Neuronal stem cell (in vitro differentiated cells): Measurements from ENCODE around the gene DCTN1.

Experiments used
- DNase-seq: peaks from one replicate; pipeline ENCODE4 v3.0.0-alpha.2; 2013; ENCODE audit warnings: low spot score
- H2AFZ ChIP-seq: one replicate; pipeline ENCODE4 v1.6.1; 2013; ENCODE audit warnings: mild to moderate bottlenecking, low read length, inconsistent platforms
- H2AK5ac ChIP-seq: 2 replicates; pipeline ENCODE4 v1.6.1; 2013; ENCODE audit warnings: low read depth, mild to moderate bottlenecking, inconsistent platforms, low read length, moderate library complexity, mixed read lengths
- H2BK120ac ChIP-seq: 2 replicates; pipeline ENCODE4 v1.6.1; 2013; ENCODE audit warnings: low read depth, mild to moderate bottlenecking, inconsistent platforms, low read length, moderate library complexity, mixed read lengths
- H2BK12ac ChIP-seq: one replicate; pipeline ENCODE4 v1.6.1; 2013; ENCODE audit warnings: low read length, inconsistent platforms
- H2BK15ac ChIP-seq: 2 replicates; pipeline ENCODE4 v1.6.1; 2013; ENCODE audit warnings: mild to moderate bottlenecking, low read length, inconsistent platforms, mixed read lengths
- H2BK5ac ChIP-seq: one replicate; pipeline ENCODE4 v1.6.1; 2013; ENCODE audit warnings: inconsistent platforms, mild to moderate bottlenecking, low read length, moderate library complexity
- H3K14ac ChIP-seq: one replicate; pipeline ENCODE4 v1.6.1; 2013; ENCODE audit warnings: low read length, inconsistent platforms
- H3K18ac ChIP-seq: 2 replicates; pipeline ENCODE4 v1.6.1; 2013; ENCODE audit warnings: low read length, inconsistent platforms
- H3K23ac ChIP-seq: 2 replicates; pipeline ENCODE4 v1.6.1; 2013; ENCODE audit warnings: low read depth, mild to moderate bottlenecking, mixed read lengths, low read length, inconsistent platforms; ENCODE audit not compliant: poor library complexity
- H3K27ac ChIP-seq: replicated peaks from 3 replicates; pipeline ENCODE4 v1.5.1; 2013; ENCODE audit warnings: low read length, inconsistent platforms
- H3K27me3 ChIP-seq, 3 experiments: 2 replicates each; pipeline ENCODE4 v1.6.1; 2013; ENCODE audit warnings: low read length in 3 of 3, mild to moderate bottlenecking in 2 of 3, inconsistent platforms in 1 of 3, low read depth in 1 of 3, mixed read lengths in 1 of 3, moderate library complexity in 1 of 3; ENCODE audit not compliant: control insufficient read depth in 3 of 3, insufficient read depth in 3 of 3
- H3K36me3 ChIP-seq, 2 donors: replicated peaks in 1 of 2; 2 replicates each; pipeline ENCODE4 v1.6.1; 2013; ENCODE audit warnings: low read length in 2 of 2; ENCODE audit not compliant: control insufficient read depth in 2 of 2, insufficient read depth in 2 of 2
- H3K4ac ChIP-seq: 2 replicates; pipeline ENCODE4 v1.6.1; 2013; ENCODE audit warnings: inconsistent platforms, mild to moderate bottlenecking, low read length, moderate library complexity
- H3K4me1 ChIP-seq, 2 donors: 1 replicate in 1 of 2; 2 replicates in 1 of 2; pipeline ENCODE4 v1.6.1; 2013; ENCODE audit warnings: low read length in 2 of 2, low read depth in 1 of 2; ENCODE audit not compliant: control insufficient read depth in 2 of 2, insufficient read depth in 1 of 2
- H3K4me2 ChIP-seq: one replicate; pipeline ENCODE4 v1.6.1; 2013; ENCODE audit warnings: mild to moderate bottlenecking, low read length, inconsistent platforms; ENCODE audit not compliant: insufficient read depth, poor library complexity, severe bottlenecking
- H3K4me3 ChIP-seq, 2 donors: 2 replicates each; pipeline ENCODE4 v1.5.1; 2013; ENCODE audit warnings: low read length in 2 of 2, mild to moderate bottlenecking in 2 of 2, inconsistent platforms in 1 of 2, moderate library complexity in 1 of 2
- H3K79me1 ChIP-seq: one replicate; pipeline ENCODE4 v1.6.1; 2013; ENCODE audit warnings: low read depth, mild to moderate bottlenecking, inconsistent platforms, low read length, moderate library complexity
- H3K9ac ChIP-seq: one replicate; pipeline ENCODE4 v1.6.1; 2013; ENCODE audit warnings: mild to moderate bottlenecking, low read depth, low read length, inconsistent platforms; ENCODE audit not compliant: poor library complexity
- H3K9me3 ChIP-seq, 2 donors: replicated peaks in 1 of 2; 2 replicates each; pipeline versions ENCODE3 to v1.6.1; 2013; ENCODE audit warnings: low read length in 2 of 2, mild to moderate bottlenecking in 2 of 2, inconsistent platforms in 1 of 2, low read depth in 1 of 2, mixed read lengths in 1 of 2, moderate library complexity in 1 of 2; ENCODE audit not compliant: control insufficient read depth in 2 of 2, insufficient read depth in 1 of 2
- H4K8ac ChIP-seq: one replicate; pipeline ENCODE4 v1.6.1; 2013; ENCODE audit warnings: low read depth, mild to moderate bottlenecking, inconsistent platforms, low read length, moderate library complexity
- H4K91ac ChIP-seq: one replicate; pipeline ENCODE4 v1.6.1; 2013; ENCODE audit warnings: low read length, low read depth, mild to moderate bottlenecking, inconsistent platforms; ENCODE audit not compliant: poor library complexity
- WGBS, 2 donors: extraction: QIAGEN DNeasy Blood & Tissue Kit; methylation state at CpG; one replicate each; pipeline ENCODE4 v1.1.7; 2013; ENCODE audit warnings: missing lambda C conversion rate in 2 of 2, mixed read lengths in 1 of 2; ENCODE audit not compliant: insufficient read length in 2 of 2, insufficient replicate concordance in 1 of 2; ENCODE audit errors: extremely low coverage in 2 of 2; 5-methylcytosine and 5-hydroxymethylcytosine counted together

DCTN1 gene

GRCh38 chr2:74372674-74373073, 7.4 kb downstream of the DCTN1 start:
- peaks cover 16% of the 10 kb centered on the region for H3K79me1 ChIP-seq
- H2BK120ac ChIP-seq, result no peak overlapping the region
- H3K4ac ChIP-seq, result no peak overlapping the region
- no peak overlapping the region for H2AFZ ChIP-seq
- H3K23ac ChIP-seq, result no peak overlapping the region
- WGBS, 2 donors, result no CpG with 5 or more reads among the region's 6 CpGs
- H3K4me1 ChIP-seq, result peaks cover 17% of the 10 kb centered on the region in 2 donors
- no peaks in the 10 kb centered on the region for H3K27me3 ChIP-seq
- H2BK12ac ChIP-seq, result no peak overlapping the region
- H3K9me3 ChIP-seq, result peaks cover 0 to 2% of the 10 kb centered on the region in 2 donors
- no peak overlapping the region for H3K4me3 ChIP-seq
- no peak for DNase-seq
- H3K27ac ChIP-seq, result no peak overlapping the region
- H4K8ac ChIP-seq, result no peak overlapping the region
- H3K14ac ChIP-seq, result no peak overlapping the region
- peaks cover 49 to 71% of the 10 kb centered on the region in 2 donors for H3K36me3 ChIP-seq
- H2BK5ac ChIP-seq, result no peak overlapping the region
- H2AK5ac ChIP-seq, result no peak overlapping the region
- no peak overlapping the region for H2BK15ac ChIP-seq
- H4K91ac ChIP-seq, result no peak overlapping the region
- H3K18ac ChIP-seq, result no peak overlapping the region
- no peak overlapping the region for H3K4me2 ChIP-seq
- no peak overlapping the region for H3K9ac ChIP-seq

GRCh38 chr2:74371421-74371820, 8.7 kb downstream of the DCTN1 start:
- Histone ChIP-seq H3K4me3 (no peak overlapping the region), H3K14ac (no peak overlapping the region), H4K91ac (no peak overlapping the region), H3K4ac (no peak overlapping the region), H4K8ac (no peak overlapping the region), H2BK120ac (no peak overlapping the region), H3K9me3 (peaks cover 0 to 2% of the 10 kb centered on the region in 2 donors), H2AK5ac (no peak overlapping the region), H2AFZ (no peak overlapping the region), H3K23ac (no peak overlapping the region), H3K36me3 (peaks cover 56 to 71% of the 10 kb centered on the region in 2 donors), H3K79me1 (peaks cover 13% of the 10 kb centered on the region), H3K4me1 (peaks cover 17% of the 10 kb centered on the region in 2 donors), H3K18ac (no peak overlapping the region), H3K9ac (no peak overlapping the region), H3K4me2 (no peak overlapping the region), H2BK5ac (no peak overlapping the region), H2BK15ac (no peak overlapping the region), H3K27me3 (no peaks in the 10 kb centered on the region), H3K27ac (no peak overlapping the region), H2BK12ac (no peak overlapping the region)
- WGBS, 2 donors, result no CpG with 5 or more reads among the region's 9 CpGs
- no peak for DNase-seq

- Histone ChIP-seq H3K4me1 (peaks cover 16 to 17% of the 10 kb centered on the region in 2 donors), H2AK5ac (no peak overlapping the region), H3K23ac (no peak overlapping the region), H3K27me3 (no peaks in the 10 kb centered on the region), H3K18ac (no peak overlapping the region), H2BK5ac (no peak overlapping the region), H2AFZ (no peak overlapping the region), H2BK15ac (no peak overlapping the region), H2BK120ac (no peak overlapping the region), H3K4ac (no peak overlapping the region), H4K91ac (no peak overlapping the region), H3K4me2 (no peak overlapping the region), H3K4me3 (no peak overlapping the region), H3K9me3 (peaks cover 0 to 2% of the 10 kb centered on the region in 2 donors), H3K79me1 (peaks cover 12% of the 10 kb centered on the region), H2BK12ac (no peak overlapping the region), H3K14ac (no peak overlapping the region), H3K27ac (no peak overlapping the region), H3K9ac (no peak overlapping the region), H3K36me3 (peaks cover 67 to 78% of the 10 kb centered on the region in 2 donors), H4K8ac (no peak overlapping the region)
- DNase-seq, result no peak
- no CpG with 5 or more reads among the region's 7 CpGs for whole genome bisulfite sequencing, 2 donors
Measured at GRCh38 chr2:74369976-74370375, 10.1 kb downstream of the DCTN1 start.

- no peak overlapping the region for H3K4me2 ChIP-seq
- no peak overlapping the region for H2BK120ac ChIP-seq
- H3K4me3 ChIP-seq, result no peak overlapping the region
- peaks cover 8% of the 10 kb centered on the region for H3K79me1 ChIP-seq
- H3K23ac ChIP-seq, result no peak overlapping the region
- H2AK5ac ChIP-seq, result no peak overlapping the region
- no peaks in the 10 kb centered on the region for H3K27me3 ChIP-seq
- no peak overlapping the region for H3K4ac ChIP-seq
- peaks cover 5 to 6% of the 10 kb centered on the region in 2 donors for H3K4me1 ChIP-seq
- no peak overlapping the region for H3K9ac ChIP-seq
- H3K27ac ChIP-seq, result no peak overlapping the region
- no peak overlapping the region for H2AFZ ChIP-seq
- peaks cover 0 to 2% of the 10 kb centered on the region in 2 donors for H3K9me3 ChIP-seq
- H2BK5ac ChIP-seq, result no peak overlapping the region
- H2BK15ac ChIP-seq, result no peak overlapping the region
- H3K36me3 ChIP-seq, result peaks cover 81 to 92% of the 10 kb centered on the region in 2 donors
- H4K8ac ChIP-seq, result no peak overlapping the region
- H4K91ac ChIP-seq, result no peak overlapping the region
- WGBS, 2 donors, result no CpG with 5 or more reads among the region's 5 CpGs
- no peak overlapping the region for H3K14ac ChIP-seq
- no peak overlapping the region for H3K18ac ChIP-seq
- no peak for DNase-seq
- no peak overlapping the region for H2BK12ac ChIP-seq
Measured at GRCh38 chr2:74368499-74368898, 11.6 kb downstream of the DCTN1 start.
